Amygdala (tissue), 56 donors: ENCODE data around the gene GRIFIN.
A peak's percentile ranks its signal among the peaks of the same experiment; 100 is the strongest.

ENCODE experiments used
- DNase-seq, 56 donors: peaks; one replicate each; lab custom pipeline; 2025; lab: John Stamatoyannopoulos, UW

Gene GRIFIN, protein sequence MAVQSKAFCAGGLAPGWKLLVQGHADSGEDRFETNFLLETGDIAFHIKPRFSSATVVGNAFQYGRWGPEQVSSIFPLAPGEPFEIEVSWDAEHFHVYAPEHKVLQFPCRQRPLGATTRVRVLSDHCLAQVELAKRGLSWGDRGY

DNA sequence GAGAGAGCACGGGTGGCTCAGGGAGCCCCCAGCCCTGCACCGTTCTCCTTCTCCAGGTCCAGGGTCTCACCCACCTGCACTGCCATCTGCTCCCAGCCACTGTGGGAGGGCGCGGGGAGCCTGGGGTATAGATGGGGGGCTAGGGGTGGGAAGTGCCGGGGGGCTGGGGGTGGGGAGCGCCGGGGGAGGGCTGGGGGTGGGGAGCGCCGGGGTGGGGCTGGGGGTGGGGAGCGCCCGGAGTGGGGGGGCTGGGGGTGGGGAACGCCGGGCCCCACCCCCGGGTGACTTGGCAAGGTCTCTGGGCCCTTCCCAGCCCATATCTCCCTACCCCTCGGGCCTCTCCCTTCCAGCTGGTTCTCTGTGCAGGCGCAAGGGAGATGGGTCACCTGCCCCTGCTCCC is at the start of gene GRIFIN:
TSS of gene GRIFIN (minus strand) at position 101 of the 400 bp plus-strand sequence. CDS start at position 86, 15 bp downstream.
- no peak for DNase-seq

DNA sequence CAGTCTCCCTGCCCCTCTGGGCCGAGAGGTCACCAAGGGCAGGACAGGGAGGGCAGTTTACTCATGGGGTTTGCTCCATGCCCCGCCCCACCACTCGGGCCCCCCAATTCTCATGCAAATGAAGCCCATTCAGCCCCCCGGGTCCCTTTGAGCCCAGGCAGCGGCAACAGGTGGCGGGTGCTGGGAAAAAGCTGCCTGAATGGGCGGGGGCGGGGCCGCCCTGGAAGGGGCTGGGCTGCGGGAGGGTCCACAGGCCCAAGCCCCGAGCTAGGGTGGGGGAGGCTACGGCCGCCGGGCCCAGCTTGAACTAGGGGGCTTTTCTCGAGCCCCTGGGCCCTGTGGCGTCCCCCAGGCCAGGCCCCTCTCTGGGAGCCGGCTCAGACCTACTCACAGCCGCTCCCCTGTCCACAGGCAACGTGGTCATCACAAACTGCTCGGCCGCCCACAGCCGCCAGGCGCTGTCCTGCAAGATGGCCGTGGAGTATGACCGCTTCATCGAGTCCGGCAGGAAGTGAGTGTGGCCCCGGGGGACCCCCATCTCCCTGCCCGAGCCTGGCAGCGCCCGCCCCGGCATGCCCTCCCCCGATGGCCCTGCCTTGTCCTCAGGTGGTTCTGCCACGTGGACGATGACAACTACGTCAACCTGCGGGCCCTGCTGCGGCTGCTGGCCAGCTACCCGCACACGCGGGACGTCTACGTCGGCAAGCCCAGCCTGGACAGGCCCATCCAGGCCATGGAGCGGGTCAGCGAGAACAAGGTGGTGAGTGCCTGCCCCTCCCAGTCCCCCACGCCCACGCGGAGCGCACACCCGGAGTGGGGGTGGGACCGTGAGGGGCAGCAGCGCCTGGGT is 48.8 kb upstream of the GRIFIN start:
- no peak for DNase-seq

DNA sequence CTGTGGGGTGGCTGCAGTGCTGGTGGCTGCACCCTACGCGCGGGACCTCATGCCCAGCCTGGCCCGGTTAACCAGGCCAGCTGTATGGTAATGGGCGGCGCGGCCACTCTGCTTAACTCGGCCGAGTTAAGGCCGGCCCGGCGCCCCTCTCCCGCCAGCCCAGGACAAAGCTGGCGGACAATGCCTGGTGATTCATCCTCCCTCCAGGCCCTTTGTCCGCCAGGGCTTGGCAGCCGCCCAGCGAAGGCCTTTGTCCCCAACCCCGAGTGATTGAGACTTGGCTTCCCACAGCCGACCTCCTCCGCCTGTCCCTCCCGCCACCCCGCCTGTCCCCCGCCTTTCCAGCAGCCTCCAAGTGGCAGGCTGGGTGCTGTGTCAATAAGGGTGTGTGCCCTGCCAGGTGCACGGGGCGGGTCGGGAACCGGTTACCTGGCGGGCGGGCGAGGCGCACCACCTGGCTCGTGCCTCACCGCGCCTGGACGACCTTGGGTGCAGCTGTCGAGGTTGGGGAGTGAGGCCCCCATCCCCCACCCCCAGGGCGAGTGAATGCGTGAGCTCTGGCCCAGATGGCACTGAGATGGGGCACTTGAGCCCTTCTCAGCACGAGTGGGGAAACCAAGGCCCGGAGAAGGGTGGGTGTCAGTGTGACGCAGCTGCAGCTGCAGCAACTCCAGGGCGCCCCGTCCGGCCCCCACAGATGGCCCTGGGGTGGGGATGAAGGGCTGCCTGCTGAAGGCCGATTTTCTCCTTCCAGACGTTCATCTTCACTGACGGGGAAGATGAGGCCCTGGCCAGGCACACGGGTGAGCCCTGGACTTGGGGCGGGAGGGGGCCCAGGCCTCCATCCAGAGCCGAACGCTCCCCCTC is 48.0 kb upstream of the GRIFIN start:
- peak in 55 of 56 donors; percentile 23 to 93 (median 82) for DNase-seq

DNA sequence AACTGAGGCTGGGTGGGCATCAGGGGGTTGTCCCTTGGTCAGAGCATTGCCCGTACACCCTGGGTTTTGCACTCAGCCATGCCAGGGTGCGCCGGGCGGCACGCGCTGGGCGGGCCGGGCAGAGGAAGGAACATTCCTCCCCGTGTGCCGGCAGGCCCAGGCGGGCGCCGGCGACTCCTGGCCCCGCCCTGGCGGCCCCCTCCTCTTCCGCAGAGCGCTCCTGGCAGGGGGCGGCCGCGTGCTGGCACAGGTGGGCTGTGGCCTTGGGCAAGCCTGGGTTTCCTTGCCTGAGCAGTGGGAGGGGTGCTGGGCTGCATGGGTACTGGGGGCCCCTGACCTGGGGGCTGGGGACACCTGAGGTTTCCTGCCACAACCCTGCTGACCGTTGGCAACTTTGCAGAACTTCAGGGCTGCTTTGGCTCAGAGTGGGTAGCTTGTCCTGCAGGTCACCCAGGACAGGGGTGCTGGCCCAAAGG is 47.3 kb upstream of the GRIFIN start:
- DNase-seq = no peak

DNA sequence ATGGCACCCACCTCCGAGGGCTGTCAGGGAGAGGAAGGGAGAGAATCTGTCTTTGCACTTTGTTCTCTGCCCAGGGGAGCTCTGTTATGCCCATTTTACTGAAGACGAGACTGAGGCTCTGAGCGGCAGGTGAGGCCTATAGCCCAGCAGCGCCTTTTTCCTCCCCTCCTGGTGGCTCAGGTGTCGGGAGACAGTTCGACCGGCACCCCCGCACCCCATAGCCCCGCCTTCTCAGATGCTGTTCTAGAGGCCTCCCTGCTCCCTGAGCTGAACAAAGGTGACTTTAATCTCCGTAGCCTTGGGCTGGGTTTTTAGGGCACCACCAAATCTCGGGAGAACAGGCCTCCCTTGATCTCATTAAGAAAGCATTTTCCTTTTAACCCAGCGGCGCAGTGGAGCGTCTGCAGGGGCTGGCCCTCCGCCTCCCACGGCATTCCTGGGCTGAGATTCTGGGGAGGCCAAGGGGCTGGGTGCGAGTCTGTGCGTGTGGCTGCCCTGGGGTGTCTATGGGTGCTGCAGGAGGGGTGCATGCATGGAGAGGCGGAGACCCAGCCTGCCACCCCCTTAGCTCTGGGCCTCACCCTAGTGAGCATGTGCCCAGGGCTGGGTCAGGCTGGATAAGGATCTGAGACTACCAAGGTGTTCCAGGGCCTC is 46.7 kb upstream of the GRIFIN start:
- no peak for DNase-seq

DNA sequence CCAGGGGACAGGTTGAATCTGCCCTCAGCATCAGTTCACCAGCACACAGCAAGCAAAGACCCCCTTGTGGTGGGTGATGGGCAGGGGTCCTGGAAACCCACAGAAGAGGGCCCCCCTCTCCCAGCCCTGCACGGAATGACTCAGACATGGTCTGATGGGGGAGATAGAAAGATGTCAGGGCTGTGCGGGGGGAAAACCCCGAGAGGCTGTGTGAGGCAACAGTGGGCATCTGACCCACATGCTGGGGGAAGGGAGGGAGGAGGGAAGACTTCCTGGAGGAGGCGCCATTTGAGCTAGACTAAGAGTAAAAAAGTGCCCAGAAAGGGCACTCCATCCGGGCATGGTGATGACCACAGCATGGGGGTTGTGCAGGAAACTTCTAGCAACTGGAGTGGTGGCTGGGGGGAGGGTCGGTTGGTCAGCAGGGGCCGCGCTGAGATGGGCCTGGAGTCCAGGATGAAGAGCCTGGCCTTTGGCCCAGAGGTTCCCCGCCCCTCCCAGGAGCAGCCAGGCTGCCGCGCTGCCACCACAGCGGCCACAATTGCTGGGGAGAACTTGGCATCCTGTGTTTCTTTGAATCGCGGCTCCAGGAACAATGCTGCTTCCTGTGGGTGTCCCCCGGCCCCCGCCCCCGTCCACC is 45.9 kb upstream of the GRIFIN start:
- peak in 13 of 56 donors; percentile 18 to 58 (median 32) for DNase-seq

DNA sequence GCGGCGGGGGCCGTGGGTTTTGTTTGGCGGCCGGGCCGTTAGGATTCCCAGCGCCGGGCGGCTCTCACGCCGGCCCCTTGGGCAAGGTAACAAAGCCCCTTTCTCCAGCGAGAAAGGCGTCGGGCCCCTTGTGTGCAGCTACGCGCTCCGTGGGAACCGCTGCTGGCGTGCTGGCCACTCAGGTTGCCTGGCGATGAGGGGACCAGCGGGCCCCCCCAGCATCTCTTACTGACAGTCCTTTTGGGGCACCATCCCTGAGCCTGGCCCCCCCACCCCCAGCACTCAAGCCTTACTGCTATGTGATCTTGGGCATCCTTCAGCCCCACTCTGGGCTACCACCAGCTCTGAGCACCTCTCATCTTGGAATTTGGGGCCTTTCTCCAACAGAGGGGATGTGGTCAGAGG is 45.1 kb upstream of the GRIFIN start:
- DNase-seq = peak in 5 of 56 donors; percentile 14 to 40 (median 35)

DNA sequence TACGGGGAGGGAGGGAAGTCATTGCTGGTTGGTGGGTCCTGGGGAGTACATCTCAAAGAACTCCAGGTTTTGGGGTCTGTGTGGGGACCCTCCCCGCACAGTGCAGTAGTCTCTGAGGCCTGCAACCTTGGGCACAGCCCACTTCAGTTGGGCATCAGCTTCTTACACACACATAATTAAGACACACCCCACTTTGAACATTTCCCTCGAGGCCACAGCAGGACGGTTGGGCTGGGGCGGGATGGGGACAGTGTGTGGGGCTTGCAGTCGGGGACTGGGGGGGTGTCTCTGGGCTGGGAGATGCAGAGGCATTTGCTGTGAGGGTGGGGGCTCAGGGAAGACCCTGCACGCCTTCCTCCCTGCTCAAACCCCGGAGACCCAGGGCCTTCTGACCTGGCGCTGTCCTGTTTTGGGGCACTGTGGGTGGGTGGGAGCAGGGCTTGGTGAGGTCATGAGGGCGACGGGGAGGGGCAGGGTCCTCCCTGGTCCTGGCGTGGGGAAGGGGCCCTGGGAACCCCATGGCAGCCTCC is 44.6 kb upstream of the GRIFIN start:
- peak in 1 of 56 donors; percentile 38 for DNase-seq

DNA sequence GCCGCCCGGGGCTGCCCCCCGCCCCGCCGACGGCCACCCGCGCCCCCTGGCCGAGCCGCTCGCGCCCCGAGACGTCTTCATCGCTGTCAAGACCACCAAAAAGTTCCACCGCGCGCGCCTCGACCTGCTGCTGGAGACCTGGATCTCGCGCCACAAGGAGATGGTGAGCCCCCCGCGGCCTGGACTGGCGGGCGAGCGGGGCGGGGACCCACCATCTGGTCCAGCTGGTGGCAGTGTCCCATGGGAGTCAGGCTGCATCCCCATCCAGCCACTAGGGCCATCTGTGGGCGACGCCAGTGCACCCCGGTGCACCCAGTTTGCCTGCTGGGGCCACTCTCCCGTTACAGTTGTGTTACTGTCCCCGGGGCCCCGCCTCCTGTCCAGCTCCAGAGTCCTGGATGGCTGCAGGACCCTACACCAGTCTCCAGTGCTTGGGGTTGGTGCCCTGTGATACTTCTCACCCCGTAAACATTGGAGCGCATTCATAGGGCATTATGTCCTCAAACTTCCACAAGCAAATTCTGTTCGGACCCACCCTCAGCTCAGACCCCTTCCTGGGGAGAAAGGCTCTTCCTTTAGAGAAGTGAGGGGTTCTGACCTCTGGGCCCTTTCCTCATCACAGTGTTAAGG is 44.0 kb upstream of the GRIFIN start:
- peak in 5 of 56 donors; percentile 24 to 45 (median 37) for DNase-seq

DNA sequence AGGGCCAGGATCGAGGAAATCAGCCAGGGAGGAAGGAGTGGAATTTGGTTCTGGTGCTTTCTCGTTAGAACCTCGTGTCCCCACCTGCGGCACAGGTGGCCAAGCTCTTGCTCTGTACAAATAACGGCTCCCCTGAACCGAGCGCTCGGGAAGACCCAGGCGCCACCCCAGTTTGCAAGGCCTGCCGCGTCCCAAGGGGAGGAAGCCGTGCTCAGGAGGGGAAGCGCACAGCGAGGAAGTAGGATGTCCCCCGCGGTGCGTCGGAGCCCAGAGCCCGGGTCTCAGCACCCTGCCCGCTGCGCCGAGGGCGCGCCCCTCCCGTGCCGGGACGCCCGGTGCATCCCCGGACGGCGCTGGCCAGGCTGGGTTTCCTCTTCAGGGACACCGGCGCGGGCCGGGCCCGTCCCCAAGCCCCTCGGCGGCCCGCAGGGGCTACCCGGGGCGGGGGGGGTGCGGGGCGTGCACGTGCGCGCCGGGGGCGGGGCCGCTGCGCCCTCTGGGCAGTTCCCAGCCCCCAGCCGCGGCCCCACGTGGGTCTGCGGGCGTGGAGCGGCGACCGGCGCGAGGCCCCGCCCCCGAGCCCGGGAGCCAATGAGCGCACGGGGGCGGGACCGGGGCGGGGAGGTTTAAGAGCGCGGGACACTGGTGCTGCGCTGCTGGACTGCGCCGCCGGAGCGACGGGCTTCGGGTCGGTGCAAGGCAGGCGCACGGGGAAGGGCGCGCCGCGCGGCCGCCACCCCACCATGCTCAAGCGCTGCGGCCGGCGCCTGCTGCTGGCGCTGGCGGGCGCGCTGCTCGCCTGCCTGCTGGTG is 43.1 kb upstream of the GRIFIN start, which contains the start of gene LFNG:
TSS of gene LFNG (plus strand) at position 656 of the 812 bp plus-strand sequence. CDS start at position 744, 88 bp downstream.
- DNase-seq = peak in 54 of 56 donors; percentile 26 to 93 (median 73)

DNA sequence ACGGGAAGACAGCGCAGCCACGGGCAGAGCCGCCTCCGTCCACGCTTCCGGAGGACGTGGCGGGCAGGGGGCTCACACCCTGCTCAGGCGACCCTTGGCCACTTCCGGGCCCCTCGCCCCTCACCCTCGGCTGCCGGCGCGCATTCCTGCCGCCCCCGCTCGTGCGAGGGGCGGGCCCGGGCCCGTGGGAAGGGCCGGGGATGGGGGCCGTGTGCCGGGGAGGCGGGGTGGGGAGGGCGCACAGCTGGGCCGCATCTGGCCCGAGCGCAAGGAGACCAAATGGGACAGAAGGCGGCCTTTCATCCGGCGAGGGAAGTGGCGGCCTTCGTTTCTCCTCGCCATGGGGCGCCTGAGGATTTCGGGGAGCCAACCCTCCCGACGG is 42.5 kb upstream of the GRIFIN start:
- no peak for DNase-seq

DNA sequence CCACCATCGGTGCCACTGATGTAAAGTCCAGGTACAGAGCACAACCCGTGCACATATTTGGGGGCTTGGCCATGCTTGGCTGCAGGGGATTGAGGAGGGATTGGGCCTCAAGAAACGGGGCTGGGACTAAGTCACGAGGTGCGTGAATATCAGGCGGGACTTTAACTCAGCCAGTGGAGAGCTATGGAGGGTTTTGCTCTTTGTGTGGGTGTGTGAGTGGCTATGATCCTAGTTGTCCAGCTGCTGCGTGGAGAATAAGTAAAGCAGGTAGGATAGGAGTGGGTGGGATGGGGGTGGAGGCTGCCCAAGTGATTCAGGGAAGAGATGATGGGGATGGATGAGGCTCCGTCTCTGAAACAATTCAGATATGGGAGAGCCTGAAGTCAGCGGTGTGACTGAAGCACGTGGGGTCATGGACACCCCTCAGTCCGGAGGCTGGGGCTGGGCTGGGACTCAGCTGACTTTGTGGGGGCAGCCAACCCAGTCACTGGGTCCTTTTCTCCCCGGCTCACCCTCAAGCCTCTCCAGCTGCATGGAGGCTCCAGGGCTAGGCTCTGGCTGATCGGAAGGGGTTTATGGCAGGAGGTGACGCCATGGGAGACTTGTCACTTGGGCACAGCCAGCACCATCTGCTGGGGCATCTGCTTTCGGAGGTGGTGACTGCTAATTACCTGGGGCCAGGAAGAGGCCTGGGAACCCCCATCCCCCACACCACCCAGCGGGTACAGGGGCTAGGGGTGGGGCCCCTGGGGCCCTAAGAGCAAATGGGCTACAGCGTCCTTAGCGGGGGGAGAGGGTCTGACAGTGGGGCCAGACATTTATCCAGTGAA is 41.7 kb upstream of the GRIFIN start:
- DNase-seq = no peak

DNA sequence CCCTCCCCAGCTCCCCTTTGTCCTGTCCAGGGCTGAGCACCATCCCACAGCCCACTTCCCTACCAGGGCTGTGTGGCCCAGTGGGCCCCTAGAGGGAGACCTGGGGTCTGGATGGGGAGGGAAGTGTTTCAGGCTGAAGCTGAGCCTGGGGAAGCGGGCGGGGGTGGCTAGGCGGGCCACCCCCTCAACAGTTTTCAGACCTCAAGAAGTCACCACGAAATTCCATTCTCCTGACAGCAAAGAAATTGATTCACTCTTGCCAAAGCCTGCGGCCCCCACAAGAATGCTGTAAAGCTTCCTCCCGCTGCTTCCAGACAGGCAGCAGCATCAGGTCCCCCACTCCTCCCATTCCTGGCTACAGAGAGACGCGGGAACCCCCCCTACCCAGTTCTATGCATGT is 40.8 kb upstream of the GRIFIN start:
- no peak for DNase-seq

DNA sequence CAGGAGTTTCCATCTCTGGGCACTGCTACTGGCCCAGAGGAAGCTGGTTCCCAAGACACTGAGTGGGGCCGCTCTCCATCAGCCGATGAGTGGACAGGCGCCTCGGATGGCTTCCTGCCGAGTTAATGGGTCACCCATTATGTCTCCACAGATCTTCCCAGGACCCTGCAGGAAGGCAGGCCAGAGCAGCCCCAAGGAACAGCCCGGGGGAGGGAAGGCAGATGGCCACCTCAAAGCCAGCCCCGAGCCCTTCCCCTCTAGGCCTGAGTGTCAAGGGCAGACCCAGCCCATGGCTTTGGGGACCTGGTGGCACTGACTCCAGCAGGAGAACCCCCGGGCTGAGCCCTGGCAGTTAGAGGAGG is 40.0 kb upstream of the GRIFIN start:
- no peak for DNase-seq

DNA sequence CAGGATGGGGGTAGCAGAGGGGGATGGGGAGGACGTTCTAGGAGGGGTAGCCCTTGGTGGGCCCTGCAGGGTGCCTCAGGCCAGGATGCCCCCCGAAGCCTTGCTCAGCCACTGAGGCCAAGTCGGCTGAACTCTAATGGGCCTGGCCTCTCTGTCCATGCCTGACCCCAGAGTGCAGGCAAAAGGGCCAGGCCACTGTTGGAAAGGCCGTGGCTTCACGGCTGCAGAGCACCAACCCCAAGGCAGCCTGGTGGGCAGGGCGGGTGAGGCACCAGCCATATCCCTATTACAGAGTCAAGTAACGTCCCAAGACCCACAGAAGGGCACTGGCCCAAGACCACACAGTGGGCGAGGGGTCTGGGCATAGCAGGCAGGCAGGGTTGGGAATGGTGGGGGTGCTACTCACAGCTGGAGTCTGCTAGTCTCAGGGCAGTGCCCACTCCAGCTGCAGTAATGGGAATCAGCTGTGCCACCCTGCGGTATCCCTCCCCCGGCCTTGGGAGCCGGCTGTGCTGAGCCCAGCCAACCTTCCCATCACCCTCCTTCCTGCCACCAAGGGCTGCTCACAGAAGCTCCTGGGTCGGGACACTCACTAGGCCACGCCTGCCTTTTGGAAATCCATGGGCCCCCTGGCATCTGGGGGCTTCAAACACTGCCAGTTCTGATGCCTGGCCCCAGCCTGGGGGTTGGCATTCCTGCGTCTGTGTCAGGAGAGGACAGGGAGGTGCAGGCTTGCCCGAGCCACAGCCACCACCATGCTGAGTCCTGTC is 39.4 kb upstream of the GRIFIN start:
- no peak for DNase-seq
